GM23338 (cell line): ENCODE data around the gene CELA2A. TPM values are rescaled to one million over a fixed set of nuclear protein-coding genes. Genes with fewer than 3 reads are reported as not detected.

Source experiments
- ATAC-seq: fragments of 200-7000 bp; cut with Tn5 transposase; 3 replicates; pipeline ENCODE4 v1.9.1; 2020
- DNase-seq: peaks from one replicate; pipeline ENCODE4 v3.0.0-alpha.2; 2015; ENCODE audit warnings: low spot score
- H2AFZ ChIP-seq: fragments of 200-600 bp; sonication (generic); 2 replicates; pipeline ENCODE4 v1.8.0; 2016; ENCODE audit warnings: antibody characterized with exemption, mild to moderate bottlenecking, moderate library complexity
- H3F3A ChIP-seq: fragments of 200-600 bp; sonication (generic); replicated peaks from 2 replicates; pipeline ENCODE4 v1.8.0; 2017; ENCODE audit warnings: antibody characterized with exemption, mixed run types, low read depth
- H3K27ac ChIP-seq: fragments of 200-600 bp; sonication (generic); 2 replicates; pipeline ENCODE4 v1.6.1; 2016; ENCODE audit warnings: low read depth
- H3K27me3 ChIP-seq: fragments of 200-600 bp; sonication (generic); 2 replicates; pipeline ENCODE4 v1.8.0; 2016; ENCODE audit warnings: mild to moderate bottlenecking, mixed run types, moderate library complexity; ENCODE audit not compliant: insufficient read depth
- H3K36me3 ChIP-seq: fragments of 200-600 bp; sonication (generic); 2 replicates; pipeline ENCODE4 v1.8.0; 2016; ENCODE audit warnings: mild to moderate bottlenecking; ENCODE audit not compliant: insufficient read depth
- H3K4me1 ChIP-seq: fragments of 200-600 bp; sonication (generic); 2 replicates; pipeline ENCODE4 v1.8.0; 2016; ENCODE audit warnings: mild to moderate bottlenecking, moderate library complexity; ENCODE audit not compliant: insufficient read depth
- H3K4me2 ChIP-seq: fragments of 200-600 bp; sonication (generic); 2 replicates; pipeline ENCODE4 v1.7.1; 2017; ENCODE audit warnings: mixed run types
- H3K4me3 ChIP-seq: fragments of 200-600 bp; sonication (generic); 2 replicates; pipeline ENCODE4 v1.6.1; 2016; ENCODE audit warnings: mixed run types
- H3K79me2 ChIP-seq: fragments of 200-600 bp; sonication (generic); replicated peaks from 2 replicates; pipeline ENCODE4 v1.8.0; 2017; ENCODE audit warnings: mild to moderate bottlenecking; ENCODE audit not compliant: insufficient read depth
- H3K9me2 ChIP-seq: fragments of 200-600 bp; sonication (generic); 2 replicates; pipeline ENCODE4 v1.8.0; 2017; ENCODE audit not compliant: insufficient read depth
- H4K20me1 ChIP-seq: fragments of 200-600 bp; sonication (generic); replicated peaks from 2 replicates; pipeline ENCODE4 v1.8.0; 2017; ENCODE audit warnings: mild to moderate bottlenecking; ENCODE audit not compliant: insufficient read depth
- H3K27ac Mint-ChIP-seq: 2 replicates; pipeline ENCODE4 v1.8.0; 2020; ENCODE audit warnings: inconsistent platforms, mild to moderate bottlenecking, moderate library complexity, mixed read lengths
- H3K27me3 Mint-ChIP-seq: 3 replicates; pipeline ENCODE4 v1.8.0; 2022; ENCODE audit warnings: low read depth, mild to moderate bottlenecking, moderate library complexity, mixed read lengths, inconsistent platforms; ENCODE audit not compliant: insufficient read depth, poor library complexity
- H3K36me3 Mint-ChIP-seq: 3 replicates; pipeline ENCODE4 v1.8.0; 2021; ENCODE audit warnings: low read depth, mild to moderate bottlenecking, inconsistent platforms, moderate library complexity, mixed read lengths
- H3K4me1 Mint-ChIP-seq: 3 replicates; pipeline ENCODE4 v1.8.0; 2020; ENCODE audit warnings: mild to moderate bottlenecking, inconsistent platforms, mixed read lengths
- H3K4me3 Mint-ChIP-seq: 3 replicates; pipeline ENCODE4 v1.8.0; 2021; ENCODE audit warnings: moderate library complexity, mild to moderate bottlenecking, inconsistent platforms, mixed read lengths
- H3K9me3 Mint-ChIP-seq: 3 replicates; pipeline ENCODE4 v1.8.0; 2020; ENCODE audit warnings: moderate library complexity, mild to moderate bottlenecking, inconsistent platforms, mixed read lengths
- CREB1 ChIP-seq: fragments of 250-450 bp; sonication (Bioruptor Pico); IDR thresholded peaks from 2 replicates; pipeline ENCODE4 v1.5.0; 2020; ENCODE audit warnings: low read depth, mild to moderate bottlenecking, moderate library complexity
- CTCF ChIP-seq, 2 experiments: fragments of 200-600 bp in 1 of 2; sonication (generic) in 1 of 2; conservative IDR thresholded peaks; 2 replicates each; pipeline versions ENCODE4 v1.5.1 to v1.6.1; 2016 to 2017; ENCODE audit warnings: antibody characterized with exemption in 2 of 2, low read depth in 2 of 2, mild to moderate bottlenecking in 2 of 2, moderate library complexity in 1 of 2
- ETS1 ChIP-seq: IDR thresholded peaks from 2 replicates; pipeline ENCODE4 v1.6.1; 2016; ENCODE audit warnings: antibody characterized with exemption
- EZH2 ChIP-seq: fragments of 200-600 bp; sonication (generic); IDR thresholded peaks from one replicate; pipeline ENCODE4 v1.8.0; 2017; ENCODE audit warnings: antibody characterized with exemption, mild to moderate bottlenecking, low read depth; ENCODE audit not compliant: unreplicated experiment
- JUNB ChIP-seq: IDR thresholded peaks from one replicate; pipeline ENCODE4 v1.6.1; 2016; ENCODE audit warnings: antibody characterized with exemption; ENCODE audit not compliant: unreplicated experiment
- NANOG ChIP-seq: IDR thresholded peaks from 2 replicates; pipeline ENCODE4 v1.6.1; 2016; ENCODE audit warnings: antibody characterized with exemption, borderline replicate concordance
- STAT1 ChIP-seq: IDR thresholded peaks from one replicate; pipeline ENCODE4 v1.6.1; 2016; ENCODE audit warnings: antibody characterized with exemption; ENCODE audit not compliant: unreplicated experiment
- polyA plus RNA-seq: library from polyadenylated mRNA; unstranded; fragments of >200 nt; fragmentation: Nextera tagmentation; extraction: Ambion mirVana; gene quantifications from 2 replicates; pipeline ENCODE4 v1.2.1, GENCODE V29; 2016
- total RNA-seq: library from RNA; depleted of rRNA; stranded (reverse); fragments of >200 nt; shearing (Covaris generic); gene quantifications from 2 replicates; pipeline ENCODE4 v1.2.3, GENCODE V29; 2014
- TF ChIP-seq, protein P1 (sequence below): fragments of 250-450 bp; sonication (Bioruptor Pico); IDR thresholded peaks from 2 replicates; pipeline ENCODE4 v1.5.0; 2020; ENCODE audit warnings: mild to moderate bottlenecking, moderate library complexity

Gene CELA2A
- total and polyA plus RNA-seq, 2 experiments from 2014 or later, result not detected

DNA sequence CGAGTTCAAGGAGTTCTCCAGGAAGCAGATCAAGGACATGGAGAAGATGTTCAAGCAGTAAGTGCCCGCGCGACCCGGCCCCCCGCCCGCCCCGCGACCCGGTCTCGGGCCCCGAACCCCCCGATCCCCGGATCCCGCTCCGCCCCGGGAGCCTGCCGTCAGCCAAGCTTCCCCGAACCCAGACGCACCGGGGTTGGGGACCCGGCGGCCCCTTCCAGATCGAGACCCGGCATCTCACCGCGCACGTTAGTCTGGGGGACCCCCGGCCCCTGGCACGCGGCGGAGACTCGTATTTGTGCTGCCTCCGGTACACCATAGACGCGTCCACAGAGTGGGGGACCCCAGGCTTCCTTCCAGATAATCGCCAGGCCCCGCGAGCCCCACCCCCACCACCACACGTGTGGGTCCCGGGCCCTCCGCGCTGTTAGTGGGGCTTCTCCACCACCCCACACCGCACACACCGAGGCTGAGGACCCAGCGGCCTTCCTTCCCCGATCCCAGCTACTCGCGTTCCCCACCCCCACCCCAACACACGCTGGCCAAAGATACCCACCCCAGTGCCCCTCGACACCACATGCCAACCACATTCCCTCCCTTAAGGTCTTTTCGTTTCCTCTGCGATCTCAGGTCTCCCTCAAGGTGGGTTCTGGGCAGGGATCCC is 46.2 kb upstream of the CELA2A start:
- ATAC-seq, result no peak; the same call in 1 of the 3 replicates
- peak overlapping the region; percentile 91 for H3K4me2 ChIP-seq
- H3K27ac ChIP-seq, result no peak overlapping the region

More for the DNA sequence above, 46.2 kb upstream of the CELA2A start:
- Histone ChIP-seq H3K9me2 (no peaks in the 10 kb centered on the region), H2AFZ (peak overlapping the region; percentile 85), H3K79me2 (no peaks in the 10 kb centered on the region), H3K36me3 (no peaks in the 10 kb centered on the region), H3K4me3 (peak overlapping the region; percentile 79), H3F3A (no peaks in the 10 kb centered on the region), H4K20me1 (no peaks in the 10 kb centered on the region), H3K4me1 (peaks cover 10% of the 10 kb centered on the region), H3K27me3 (peaks cover 24% of the 10 kb centered on the region)
- Mint-ChIP-seq H3K27ac (no peak overlapping the region), H3K9me3 (no peaks in the 10 kb centered on the region; the same call in 2 of the 3 replicates), H3K4me1 (peaks cover 25% of the 10 kb centered on the region), H3K4me3 (peak overlapping the region; percentile 81), H3K36me3 (no peaks in the 10 kb centered on the region), H3K27me3 (peaks cover 28% of the 10 kb centered on the region)
- no peak for DNase-seq
- no peak for TF ChIP-seq JUNB
- TF ChIP-seq NANOG, result no peak
- peak; percentile 46 for TF ChIP-seq EZH2
- no peak for TF ChIP-seq ETS1
- TF ChIP-seq STAT1, result no peak
- no peak for TF ChIP-seq CTCF (conservative IDR thresholded peaks at IDR 0.05; ENCODE audit: low read depth in 2 of 2)
- TF ChIP-seq, protein P1, sequence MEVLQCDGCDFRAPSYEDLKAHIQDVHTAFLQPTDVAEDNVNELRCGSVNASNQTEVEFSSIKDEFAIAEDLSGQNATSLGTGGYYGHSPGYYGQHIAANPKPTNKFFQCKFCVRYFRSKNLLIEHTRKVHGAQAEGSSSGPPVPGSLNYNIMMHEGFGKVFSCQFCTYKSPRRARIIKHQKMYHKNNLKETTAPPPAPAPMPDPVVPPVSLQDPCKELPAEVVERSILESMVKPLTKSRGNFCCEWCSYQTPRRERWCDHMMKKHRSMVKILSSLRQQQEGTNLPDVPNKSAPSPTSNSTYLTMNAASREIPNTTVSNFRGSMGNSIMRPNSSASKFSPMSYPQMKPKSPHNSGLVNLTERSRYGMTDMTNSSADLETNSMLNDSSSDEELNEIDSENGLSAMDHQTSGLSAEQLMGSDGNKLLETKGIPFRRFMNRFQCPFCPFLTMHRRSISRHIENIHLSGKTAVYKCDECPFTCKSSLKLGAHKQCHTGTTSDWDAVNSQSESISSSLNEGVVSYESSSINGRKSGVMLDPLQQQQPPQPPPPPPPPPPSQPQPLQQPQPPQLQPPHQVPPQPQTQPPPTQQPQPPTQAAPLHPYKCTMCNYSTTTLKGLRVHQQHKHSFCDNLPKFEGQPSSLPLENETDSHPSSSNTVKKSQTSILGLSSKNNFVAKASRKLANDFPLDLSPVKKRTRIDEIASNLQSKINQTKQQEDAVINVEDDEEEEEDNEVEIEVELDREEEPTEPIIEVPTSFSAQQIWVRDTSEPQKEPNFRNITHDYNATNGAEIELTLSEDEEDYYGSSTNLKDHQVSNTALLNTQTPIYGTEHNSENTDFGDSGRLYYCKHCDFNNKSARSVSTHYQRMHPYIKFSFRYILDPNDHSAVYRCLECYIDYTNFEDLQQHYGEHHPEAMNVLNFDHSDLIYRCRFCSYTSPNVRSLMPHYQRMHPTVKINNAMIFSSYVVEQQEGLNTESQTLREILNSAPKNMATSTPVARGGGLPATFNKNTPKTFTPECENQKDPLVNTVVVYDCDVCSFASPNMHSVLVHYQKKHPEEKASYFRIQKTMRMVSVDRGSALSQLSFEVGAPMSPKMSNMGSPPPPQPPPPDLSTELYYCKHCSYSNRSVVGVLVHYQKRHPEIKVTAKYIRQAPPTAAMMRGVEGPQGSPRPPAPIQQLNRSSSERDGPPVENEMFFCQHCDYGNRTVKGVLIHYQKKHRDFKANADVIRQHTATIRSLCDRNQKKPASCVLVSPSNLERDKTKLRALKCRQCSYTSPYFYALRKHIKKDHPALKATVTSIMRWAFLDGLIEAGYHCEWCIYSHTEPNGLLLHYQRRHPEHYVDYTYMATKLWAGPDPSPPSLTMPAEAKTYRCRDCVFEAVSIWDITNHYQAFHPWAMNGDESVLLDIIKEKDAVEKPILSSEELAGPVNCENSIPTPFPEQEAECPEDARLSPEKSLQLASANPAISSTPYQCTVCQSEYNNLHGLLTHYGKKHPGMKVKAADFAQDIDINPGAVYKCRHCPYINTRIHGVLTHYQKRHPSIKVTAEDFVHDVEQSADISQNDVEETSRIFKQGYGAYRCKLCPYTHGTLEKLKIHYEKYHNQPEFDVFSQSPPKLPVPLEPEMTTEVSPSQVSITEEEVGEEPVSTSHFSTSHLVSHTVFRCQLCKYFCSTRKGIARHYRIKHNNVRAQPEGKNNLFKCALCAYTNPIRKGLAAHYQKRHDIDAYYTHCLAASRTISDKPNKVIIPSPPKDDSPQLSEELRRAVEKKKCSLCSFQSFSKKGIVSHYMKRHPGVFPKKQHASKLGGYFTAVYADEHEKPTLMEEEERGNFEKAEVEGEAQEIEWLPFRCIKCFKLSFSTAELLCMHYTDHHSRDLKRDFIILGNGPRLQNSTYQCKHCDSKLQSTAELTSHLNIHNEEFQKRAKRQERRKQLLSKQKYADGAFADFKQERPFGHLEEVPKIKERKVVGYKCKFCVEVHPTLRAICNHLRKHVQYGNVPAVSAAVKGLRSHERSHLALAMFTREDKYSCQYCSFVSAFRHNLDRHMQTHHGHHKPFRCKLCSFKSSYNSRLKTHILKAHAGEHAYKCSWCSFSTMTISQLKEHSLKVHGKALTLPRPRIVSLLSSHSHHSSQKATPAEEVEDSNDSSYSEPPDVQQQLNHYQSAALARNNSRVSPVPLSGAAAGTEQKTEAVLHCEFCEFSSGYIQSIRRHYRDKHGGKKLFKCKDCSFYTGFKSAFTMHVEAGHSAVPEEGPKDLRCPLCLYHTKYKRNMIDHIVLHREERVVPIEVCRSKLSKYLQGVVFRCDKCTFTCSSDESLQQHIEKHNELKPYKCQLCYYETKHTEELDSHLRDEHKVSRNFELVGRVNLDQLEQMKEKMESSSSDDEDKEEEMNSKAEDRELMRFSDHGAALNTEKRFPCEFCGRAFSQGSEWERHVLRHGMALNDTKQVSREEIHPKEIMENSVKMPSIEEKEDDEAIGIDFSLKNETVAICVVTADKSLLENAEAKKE, result no peak
- TF ChIP-seq CREB1 (CRISPR knock-in tag), result no peak
